H9 (cell line): ENCODE data around the gene AMACR. TPM values are rescaled to one million over a fixed set of nuclear protein-coding genes. Genes with fewer than 3 reads are reported as not detected.

ENCODE experiments used
- DNase-seq: peaks from one replicate; pipeline ENCODE4 v3.0.0-alpha.2; 2017
- H2AFZ ChIP-seq: one replicate; pipeline ENCODE4 v1.6.1; 2013; ENCODE audit warnings: mild to moderate bottlenecking, low read length, control low read depth, moderate library complexity
- H2AK5ac ChIP-seq: 2 replicates; pipeline ENCODE4 v1.6.1; 2013; ENCODE audit warnings: low read length, control low read depth, mixed read lengths; ENCODE audit not compliant: insufficient read length
- H2BK120ac ChIP-seq: one replicate; pipeline ENCODE4 v1.6.1; 2013; ENCODE audit warnings: low read depth, mild to moderate bottlenecking, low read length, control low read depth, inconsistent platforms; ENCODE audit not compliant: poor library complexity, severe bottlenecking
- H2BK12ac ChIP-seq: 2 replicates; pipeline ENCODE4 v1.6.1; 2013; ENCODE audit warnings: low read length, control low read depth, mixed read lengths, low read depth; ENCODE audit not compliant: insufficient read length
- H2BK15ac ChIP-seq: 2 replicates; pipeline ENCODE4 v1.6.1; 2013; ENCODE audit warnings: low read depth, low read length, control low read depth
- H2BK20ac ChIP-seq: one replicate; pipeline ENCODE4 v1.6.1; 2013; ENCODE audit warnings: low read depth, mild to moderate bottlenecking, low read length, control low read depth, inconsistent platforms; ENCODE audit not compliant: poor library complexity, severe bottlenecking
- H2BK5ac ChIP-seq: 2 replicates; pipeline ENCODE4 v1.6.1; 2013; ENCODE audit warnings: low read length, control low read depth, mixed read lengths; ENCODE audit not compliant: insufficient read length
- H3K14ac ChIP-seq: 2 replicates; pipeline ENCODE4 v1.6.1; 2013; ENCODE audit warnings: low read length, control low read depth; ENCODE audit not compliant: insufficient read depth
- H3K18ac ChIP-seq: 2 replicates; pipeline ENCODE4 v1.6.1; 2013; ENCODE audit warnings: low read depth, mild to moderate bottlenecking, mixed read lengths, low read length, control low read depth; ENCODE audit not compliant: insufficient read length
- H3K23ac ChIP-seq: 2 replicates; pipeline ENCODE4 v1.6.1; 2013; ENCODE audit warnings: low read length, control low read depth, mixed read lengths, low read depth; ENCODE audit not compliant: insufficient read length
- H3K23me2 ChIP-seq: 2 replicates; pipeline ENCODE4 v1.6.1; 2013; ENCODE audit warnings: low read depth, mild to moderate bottlenecking, mixed read lengths, low read length, control low read depth; ENCODE audit not compliant: insufficient read length, poor library complexity, severe bottlenecking
- H3K27ac ChIP-seq: 2 replicates; pipeline ENCODE4 v1.5.1; 2013; ENCODE audit warnings: low read length, control low read depth, mixed read lengths, low read depth; ENCODE audit not compliant: insufficient read length
- H3K27me3 ChIP-seq: 2 replicates; pipeline ENCODE4 v1.6.1; 2013; ENCODE audit warnings: low read length, control low read depth, inconsistent platforms; ENCODE audit not compliant: insufficient read depth
- H3K4ac ChIP-seq: 2 replicates; pipeline ENCODE4 v1.6.1; 2013; ENCODE audit warnings: low read depth, mild to moderate bottlenecking, control low read depth, inconsistent platforms, low read length, moderate library complexity
- H3K4me1 ChIP-seq: 2 replicates; pipeline ENCODE4 v1.6.1; 2013; ENCODE audit warnings: low read length, control low read depth, inconsistent platforms; ENCODE audit not compliant: insufficient read depth
- H3K4me2 ChIP-seq: 2 replicates; pipeline ENCODE4 v1.6.1; 2013; ENCODE audit warnings: low read length, control low read depth, mixed read lengths; ENCODE audit not compliant: insufficient read length, insufficient read depth
- H3K56ac ChIP-seq: 2 replicates; pipeline ENCODE4 v1.6.1; 2013; ENCODE audit warnings: low read depth, mild to moderate bottlenecking, mixed read lengths, low read length, control low read depth; ENCODE audit not compliant: insufficient read length
- H3K79me1 ChIP-seq: 2 replicates; pipeline ENCODE4 v1.6.1; 2013; ENCODE audit warnings: low read depth, mild to moderate bottlenecking, moderate library complexity, low read length, control low read depth, inconsistent platforms; ENCODE audit not compliant: insufficient read depth, poor library complexity, severe bottlenecking
- H3K79me2 ChIP-seq: 2 replicates; pipeline ENCODE4 v1.6.1; 2013; ENCODE audit warnings: low read length, control low read depth, inconsistent platforms; ENCODE audit not compliant: insufficient read depth
- H3K9ac ChIP-seq: 2 replicates; pipeline ENCODE4 v1.6.1; 2013; ENCODE audit warnings: low read length, control low read depth, mixed read lengths; ENCODE audit not compliant: insufficient read length; ENCODE audit errors: extremely low read depth
- H3K9me3 ChIP-seq: one replicate; pipeline ENCODE4 v1.6.1; 2013; ENCODE audit warnings: low read depth, low read length, inconsistent platforms; ENCODE audit not compliant: control insufficient read depth
- H3T11ph ChIP-seq: one replicate; pipeline ENCODE4 v1.6.1; 2013; ENCODE audit warnings: mild to moderate bottlenecking, low read length, control low read depth, inconsistent platforms
- H4K20me1 ChIP-seq: one replicate; pipeline ENCODE4 v1.6.1; 2013; ENCODE audit not compliant: control insufficient read depth, insufficient read length, insufficient read depth
- H4K5ac ChIP-seq: 2 replicates; pipeline ENCODE4 v1.6.1; 2013; ENCODE audit warnings: low read depth, mild to moderate bottlenecking, mixed read lengths, low read length, control low read depth; ENCODE audit not compliant: insufficient read length
- H4K8ac ChIP-seq: replicated peaks from 2 replicates; pipeline ENCODE4 v1.6.1; 2013; ENCODE audit warnings: low read length, control low read depth, mixed read lengths, low read depth; ENCODE audit not compliant: insufficient read length
- H4K91ac ChIP-seq: 2 replicates; pipeline ENCODE4 v1.6.1; 2013; ENCODE audit warnings: low read depth, mild to moderate bottlenecking, moderate library complexity, mixed read lengths, low read length, control low read depth; ENCODE audit not compliant: insufficient read length
- H3K27ac Mint-ChIP-seq, 3 experiments: 2 replicates in 2 of 3; 3 replicates in 1 of 3; pipeline ENCODE4 v1.8.0; 2020 to 2021; ENCODE audit warnings: mixed read lengths in 3 of 3, mild to moderate bottlenecking in 1 of 3, moderate library complexity in 1 of 3
- H3K27me3 Mint-ChIP-seq: 2 replicates; pipeline ENCODE4 v1.8.0; 2021; ENCODE audit warnings: low read depth, mild to moderate bottlenecking, moderate library complexity, mixed read lengths
- H3K36me3 Mint-ChIP-seq, 3 experiments: 2 replicates in 2 of 3; 3 replicates in 1 of 3; pipeline ENCODE4 v1.8.0; 2020 to 2021; ENCODE audit warnings: low read depth in 3 of 3, mixed read lengths in 3 of 3; ENCODE audit not compliant: insufficient read depth in 1 of 3
- H3K4me1 Mint-ChIP-seq, 2 experiments: 2 replicates each; pipeline ENCODE4 v1.8.0; 2020; ENCODE audit warnings: mixed read lengths in 2 of 2
- H3K4me3 Mint-ChIP-seq, 2 experiments: 2 replicates in 1 of 2; 3 replicates in 1 of 2; pipeline ENCODE4 v1.8.0; 2020 to 2021; ENCODE audit warnings: mild to moderate bottlenecking in 2 of 2, mixed read lengths in 2 of 2, moderate library complexity in 1 of 2
- H3K9me3 Mint-ChIP-seq, 2 experiments: 2 replicates in 1 of 2; 3 replicates in 1 of 2; pipeline ENCODE4 v1.8.0; 2020; ENCODE audit warnings: mild to moderate bottlenecking in 2 of 2, mixed read lengths in 2 of 2, moderate library complexity in 1 of 2
- CTCF ChIP-seq: fragments of 200-600 bp; sonication (generic); conservative IDR thresholded peaks from 3 replicates; pipeline ENCODE4 v1.8.0; 2021; ENCODE audit warnings: antibody characterized with exemption, mild to moderate bottlenecking
- WGBS: extraction: QIAGEN DNeasy Blood & Tissue Kit; methylation state at CpG from one replicate; pipeline ENCODE4 v1.1.7; 2013; ENCODE audit warnings: missing lambda C conversion rate, low lambda C conversion rate, mixed read lengths; ENCODE audit not compliant: insufficient read length; ENCODE audit errors: extremely low coverage; 5-methylcytosine and 5-hydroxymethylcytosine counted together
- total RNA-seq: library from RNA; stranded (reverse); gene quantifications from 2 replicates; pipeline ENCODE4 v1.2.1, GENCODE V29; 2021

Gene AMACR
- total RNA-seq, 1 experiment from 2014 or later: 9.7 TPM

GRCh38 chr5:34020726-34021125 is 12.9 kb upstream of the AMACR start:
- Histone ChIP-seq H4K91ac (no peak overlapping the region), H3K18ac (no peak overlapping the region)

More at GRCh38 chr5:34020726-34021125, 12.9 kb upstream of the AMACR start:
- Histone ChIP-seq H4K8ac (no peak overlapping the region), H3K4me2 (no peak overlapping the region), H3K23me2 (no peaks in the 10 kb centered on the region), H3K14ac (no peak overlapping the region), H4K20me1 (no peaks in the 10 kb centered on the region), H2BK20ac (no peak overlapping the region), H3K56ac (no peak overlapping the region), H3K4me1 (no peaks in the 10 kb centered on the region), H2BK5ac (no peak overlapping the region), H2BK12ac (no peak overlapping the region), H3K79me2 (no peaks in the 10 kb centered on the region), H3K27ac (no peak overlapping the region), H2AK5ac (no peak overlapping the region), H3K4ac (no peak overlapping the region), H3K27me3 (no peaks in the 10 kb centered on the region), H3K79me1 (no peaks in the 10 kb centered on the region), H2AFZ (no peak overlapping the region), H3K23ac (no peak overlapping the region), H4K5ac (no peak overlapping the region), H2BK15ac (no peak overlapping the region), H3K9me3 (no peaks in the 10 kb centered on the region), H3K9ac (no peak overlapping the region), H2BK120ac (no peak overlapping the region), H3T11ph (no peak overlapping the region)
- Mint-ChIP-seq H3K4me3 (no peak overlapping the region), H3K9me3 (no peaks in the 10 kb centered on the region), H3K4me1 (peaks cover 6 to 16% of the 10 kb centered on the region in 2 experiments; a peak in 2 of 4 replicates), H3K27me3 (no peaks in the 10 kb centered on the region), H3K27ac (no peak overlapping the region), H3K36me3 (no peaks in the 10 kb centered on the region; a peak in 2 of 7 replicates)
- no CpG with 5 or more reads among the region's 1 CpG for WGBS
- DNase-seq: no peak
- no peak for TF ChIP-seq CTCF
